Panc1 (cell line): Measurements from ENCODE around the gene CKS1B. TPM values are rescaled to one million over a fixed set of nuclear protein-coding genes. Genes with fewer than 3 reads are reported as not detected.

Experiments used
- ATAC-seq: fragments of 200-7000 bp; cut with Tn5 transposase; 2 replicates; pipeline ENCODE4 v1.9.1; 2020; ENCODE audit warnings: mild to moderate bottlenecking, moderate library complexity
- BruUV-seq: library from RNA; stranded (reverse); fragments of 400-500 nt; replicated peaks from 2 replicates; lab custom pipeline; 2021; lab: Mats Ljungman, UMichigan
- CTCF ChIA-PET: fragments of 300-600 bp; sonication (Branson Sonifier 250); formaldehyde crosslinking; loops from one replicate; lab custom pipeline; 2022; ENCODE audit warnings: antibody characterized with exemption; lab: Charles Lee
- POLR2A ChIA-PET: fragments of 300-600 bp; sonication (Branson Sonifier 250); formaldehyde crosslinking; loops from one replicate; lab custom pipeline; 2022; ENCODE audit warnings: antibody characterized with exemption; lab: Charles Lee
- DNase-seq: peaks from one replicate; pipeline ENCODE4 v3.0.0-alpha.2; 2010; ENCODE audit warnings: low read depth, low spot score
- H3K27ac ChIP-seq: 2 replicates; pipeline ENCODE4 v1.5.1; 2011; ENCODE audit warnings: mild to moderate bottlenecking, low read length, inconsistent platforms
- H3K27me3 ChIP-seq: fragments of 200-500 bp; sonication (Bioruptor generic); 2 replicates; pipeline ENCODE4 v1.6.0; 2014; ENCODE audit warnings: low read length, inconsistent platforms; ENCODE audit not compliant: control insufficient read depth, insufficient read depth
- H3K36me3 ChIP-seq: fragments of 200-500 bp; sonication (Bioruptor generic); 2 replicates; pipeline ENCODE4 v1.5.1; 2014; ENCODE audit warnings: inconsistent platforms, mild to moderate bottlenecking, low read length, moderate library complexity; ENCODE audit not compliant: control insufficient read depth, insufficient read depth
- H3K4me1 ChIP-seq: 2 replicates; pipeline ENCODE4 v1.5.1; 2011; ENCODE audit warnings: inconsistent platforms, mild to moderate bottlenecking, low read length, moderate library complexity; ENCODE audit not compliant: control insufficient read depth, insufficient read depth
- H3K4me3 ChIP-seq, 2 experiments: 2 replicates each; pipeline ENCODE4 v1.5.1; 2011 to 2012; ENCODE audit warnings: low read depth in 2 of 2, low read length in 2 of 2, mild to moderate bottlenecking in 2 of 2, inconsistent platforms in 1 of 2, moderate library complexity in 1 of 2
- H3K9me3 ChIP-seq: fragments of 200-500 bp; sonication (Bioruptor generic); 2 replicates; pipeline ENCODE4 v1.5.1; 2014; ENCODE audit warnings: low read depth, mild to moderate bottlenecking, inconsistent platforms, low read length, moderate library complexity; ENCODE audit not compliant: control insufficient read depth, insufficient read depth
- POLR2AphosphoS5 ChIP-seq: IDR thresholded peaks from 2 replicates; pipeline ENCODE4 v1.6.1; 2012; ENCODE audit warnings: mild to moderate bottlenecking, low read depth, low read length, moderate library complexity
- SIN3A ChIP-seq: IDR thresholded peaks from 2 replicates; pipeline ENCODE4 v1.6.1; 2012; ENCODE audit warnings: low read depth, mild to moderate bottlenecking, low read length, moderate library complexity, borderline replicate concordance; ENCODE audit not compliant: insufficient read depth
- TCF7L2 ChIP-seq: IDR thresholded peaks from 2 replicates; pipeline ENCODE4 v1.6.1; 2011; ENCODE audit warnings: mild to moderate bottlenecking, low read depth, low read length, inconsistent platforms
- in situ Hi-C: cut with HindIII; loops from 2 replicates; pipeline ENCODE4 v1.10.0; 2016; ENCODE audit warnings: low sequenced_read_pairs, low pct_unique_long_range_greater_than_20kb
- intact Hi-C: fragments of 100-400 bp; cut with micrococcal nuclease; formaldehyde crosslinking; loops from one replicate; pipeline ENCODE4 v1.10.0; 2022; ENCODE audit not compliant: unreplicated experiment
- total RNA-seq: library from RNA; stranded (reverse); gene quantifications from one replicate; pipeline ENCODE4 v1.2.1, GENCODE V29; 2021; ENCODE audit not compliant: unreplicated experiment
- TF ChIP-seq, protein P1 (sequence below): fragments of 450-650 bp; IDR thresholded peaks from 2 replicates; pipeline ENCODE4 v1.5.1; 2017; ENCODE audit warnings: mild to moderate bottlenecking
- TF ChIP-seq, protein P2 (sequence below), 2 experiments: IDR thresholded peaks; 2 replicates each; pipeline ENCODE4 v1.6.1; 2011 to 2012; ENCODE audit warnings: low read depth in 2 of 2, control low read depth in 1 of 2, low read length in 1 of 2, mild to moderate bottlenecking in 1 of 2, moderate library complexity in 1 of 2; ENCODE audit not compliant: insufficient read depth in 1 of 2

The CKS1B gene
- total RNA-seq, 1 experiment from 2014 or later, result 212 TPM

DNA sequence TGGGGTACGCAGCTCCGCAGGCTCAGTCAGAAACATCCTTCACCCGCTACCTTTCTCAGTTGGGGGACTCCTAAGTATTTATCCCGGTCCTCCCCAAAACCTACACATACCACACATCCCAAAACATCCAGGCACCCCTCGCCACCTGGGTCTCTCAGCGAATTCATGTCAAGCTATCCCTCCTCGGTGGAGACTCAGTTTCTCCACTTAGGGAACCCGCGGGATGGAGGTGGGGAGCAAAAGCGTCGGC lies 26.9 kb downstream of the CKS1B start:
- DNase-seq (no peak), ATAC-seq (peak; percentile 4; the same call in 1 of the 2 replicates)
- TF ChIP-seq, protein P1, sequence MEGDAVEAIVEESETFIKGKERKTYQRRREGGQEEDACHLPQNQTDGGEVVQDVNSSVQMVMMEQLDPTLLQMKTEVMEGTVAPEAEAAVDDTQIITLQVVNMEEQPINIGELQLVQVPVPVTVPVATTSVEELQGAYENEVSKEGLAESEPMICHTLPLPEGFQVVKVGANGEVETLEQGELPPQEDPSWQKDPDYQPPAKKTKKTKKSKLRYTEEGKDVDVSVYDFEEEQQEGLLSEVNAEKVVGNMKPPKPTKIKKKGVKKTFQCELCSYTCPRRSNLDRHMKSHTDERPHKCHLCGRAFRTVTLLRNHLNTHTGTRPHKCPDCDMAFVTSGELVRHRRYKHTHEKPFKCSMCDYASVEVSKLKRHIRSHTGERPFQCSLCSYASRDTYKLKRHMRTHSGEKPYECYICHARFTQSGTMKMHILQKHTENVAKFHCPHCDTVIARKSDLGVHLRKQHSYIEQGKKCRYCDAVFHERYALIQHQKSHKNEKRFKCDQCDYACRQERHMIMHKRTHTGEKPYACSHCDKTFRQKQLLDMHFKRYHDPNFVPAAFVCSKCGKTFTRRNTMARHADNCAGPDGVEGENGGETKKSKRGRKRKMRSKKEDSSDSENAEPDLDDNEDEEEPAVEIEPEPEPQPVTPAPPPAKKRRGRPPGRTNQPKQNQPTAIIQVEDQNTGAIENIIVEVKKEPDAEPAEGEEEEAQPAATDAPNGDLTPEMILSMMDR, result no peak
- TF ChIP-seq TCF7L2 (no peak), SIN3A (no peak), POLR2AphosphoS5 (no peak)
- TF ChIP-seq, protein P2, sequence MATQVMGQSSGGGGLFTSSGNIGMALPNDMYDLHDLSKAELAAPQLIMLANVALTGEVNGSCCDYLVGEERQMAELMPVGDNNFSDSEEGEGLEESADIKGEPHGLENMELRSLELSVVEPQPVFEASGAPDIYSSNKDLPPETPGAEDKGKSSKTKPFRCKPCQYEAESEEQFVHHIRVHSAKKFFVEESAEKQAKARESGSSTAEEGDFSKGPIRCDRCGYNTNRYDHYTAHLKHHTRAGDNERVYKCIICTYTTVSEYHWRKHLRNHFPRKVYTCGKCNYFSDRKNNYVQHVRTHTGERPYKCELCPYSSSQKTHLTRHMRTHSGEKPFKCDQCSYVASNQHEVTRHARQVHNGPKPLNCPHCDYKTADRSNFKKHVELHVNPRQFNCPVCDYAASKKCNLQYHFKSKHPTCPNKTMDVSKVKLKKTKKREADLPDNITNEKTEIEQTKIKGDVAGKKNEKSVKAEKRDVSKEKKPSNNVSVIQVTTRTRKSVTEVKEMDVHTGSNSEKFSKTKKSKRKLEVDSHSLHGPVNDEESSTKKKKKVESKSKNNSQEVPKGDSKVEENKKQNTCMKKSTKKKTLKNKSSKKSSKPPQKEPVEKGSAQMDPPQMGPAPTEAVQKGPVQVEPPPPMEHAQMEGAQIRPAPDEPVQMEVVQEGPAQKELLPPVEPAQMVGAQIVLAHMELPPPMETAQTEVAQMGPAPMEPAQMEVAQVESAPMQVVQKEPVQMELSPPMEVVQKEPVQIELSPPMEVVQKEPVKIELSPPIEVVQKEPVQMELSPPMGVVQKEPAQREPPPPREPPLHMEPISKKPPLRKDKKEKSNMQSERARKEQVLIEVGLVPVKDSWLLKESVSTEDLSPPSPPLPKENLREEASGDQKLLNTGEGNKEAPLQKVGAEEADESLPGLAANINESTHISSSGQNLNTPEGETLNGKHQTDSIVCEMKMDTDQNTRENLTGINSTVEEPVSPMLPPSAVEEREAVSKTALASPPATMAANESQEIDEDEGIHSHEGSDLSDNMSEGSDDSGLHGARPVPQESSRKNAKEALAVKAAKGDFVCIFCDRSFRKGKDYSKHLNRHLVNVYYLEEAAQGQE (IDR thresholded peaks at IDR 0.05; ENCODE audit: insufficient read depth in 1 of 2, low read depth in 2 of 2, low read length in 1 of 2), result no peak
- H3K4me3 ChIP-seq, result peak overlapping the region; percentile 69 to 74
- POLR2A ChIA-PET, result interaction anchor here (0.7 kb wide), 1 partner anchor 27 kb away, joined by 3 read pairs; the partner anchor contains the start of gene CKS1B
- peaks cover 29% of the 10 kb centered on the region for H3K4me1 ChIP-seq
- H3K27ac ChIP-seq, result peak overlapping the region; percentile 94
- H3K36me3 ChIP-seq, result peaks cover 3% of the 10 kb centered on the region; the same call in 1 of the 2 replicates
- CTCF ChIA-PET, result interaction anchor here (0.7 to 1.8 kb wide), 2 partner anchors 16 to 165 kb away, joined by 3 to 6 read pairs; no protein-coding TSS in a partner anchor
- intact Hi-C loops, result loop anchor here (5.0 kb wide), 1 partner anchor 274 kb away; no protein-coding TSS in a partner anchor
- TSS peak; percentile 81 for BruUV-seq
- H3K27me3 ChIP-seq, result no peaks in the 10 kb centered on the region
- in situ Hi-C loops, result no loop called here
- no peaks in the 10 kb centered on the region for H3K9me3 ChIP-seq

DNA sequence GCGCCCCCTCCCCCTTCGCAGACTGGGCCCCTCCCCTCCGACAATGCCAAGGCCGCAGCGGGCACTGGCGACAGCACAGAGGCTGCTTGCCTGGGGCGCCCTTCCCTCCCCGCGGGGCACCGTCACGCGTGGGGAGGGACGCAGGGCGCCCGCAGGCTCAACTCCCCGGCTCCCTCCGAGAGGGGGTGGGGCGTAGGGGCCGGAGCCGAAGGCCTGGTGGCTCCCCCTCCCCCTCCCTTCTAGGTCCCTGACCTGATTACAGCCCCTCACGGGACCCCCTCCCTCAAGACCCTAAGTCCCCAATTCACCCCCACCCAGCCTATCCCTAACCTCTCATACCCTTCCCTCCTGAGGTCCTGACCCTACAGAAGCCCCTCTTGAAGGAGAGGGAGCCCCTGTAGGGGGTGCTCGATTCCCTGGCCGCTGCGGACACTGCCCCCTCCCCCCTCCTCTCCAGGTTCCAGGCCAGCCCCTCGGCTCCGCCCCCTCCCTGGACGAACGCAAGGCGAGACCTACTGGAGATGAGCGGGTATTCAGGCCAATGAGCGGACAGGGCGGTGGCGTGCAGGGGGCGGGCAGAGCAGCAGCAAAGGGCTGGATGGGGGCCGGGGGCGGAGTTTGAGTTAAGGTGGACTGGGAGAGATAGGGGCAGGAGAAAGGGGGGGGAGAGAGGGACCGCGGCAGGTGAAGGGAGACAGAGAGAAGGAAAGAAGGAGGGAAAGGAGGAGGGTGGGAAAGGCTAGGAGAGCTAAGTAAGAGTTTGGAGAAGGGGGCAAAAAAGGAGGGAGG lies 27.4 kb downstream of the CKS1B start:
- H3K4me1 ChIP-seq, result peaks cover 33% of the 10 kb centered on the region
- no peaks in the 10 kb centered on the region for H3K9me3 ChIP-seq
- CTCF ChIA-PET, result interaction anchor here (0.6 to 1.8 kb wide), 4 partner anchors 14 to 165 kb away, joined by 3 to 6 read pairs (median 4); no protein-coding TSS in a partner anchor

More for the DNA sequence above, 27.4 kb downstream of the CKS1B start:
- DNase-seq (peak; percentile 97), ATAC-seq (peak; percentile 80)
- H3K4me3 ChIP-seq, result peak overlapping the region; percentile 69 to 74
- no TSS peak for BruUV-seq
- in situ Hi-C loops, result no loop called here
- H3K36me3 ChIP-seq, result peaks cover 5% of the 10 kb centered on the region; the same call in 1 of the 2 replicates
- POLR2A ChIA-PET, result interaction anchor here (0.6 to 0.7 kb wide), 2 partner anchors 28 to 42 kb away, joined by 3 read pairs; partner anchors contain the start of gene CKS1B
- intact Hi-C loops, result loop anchor here (5.0 kb wide), 1 partner anchor 275 kb away; no protein-coding TSS in a partner anchor
- peak overlapping the region; percentile 94 for H3K27ac ChIP-seq
- H3K27me3 ChIP-seq, result no peaks in the 10 kb centered on the region
- TF ChIP-seq, protein P2 (IDR thresholded peaks at IDR 0.05; ENCODE audit: insufficient read depth in 1 of 2, low read depth in 2 of 2, low read length in 1 of 2), result no peak
- TF ChIP-seq, protein P1, result peak; percentile 80; the same call in 1 of the 2 replicates
- TF ChIP-seq SIN3A, result no peak
- TF ChIP-seq POLR2AphosphoS5, result 0 out of 2 replicates have a peak, but pooled peaks have one; percentile 30
- TF ChIP-seq TCF7L2, result no peak
